Astrocyte of the cerebellum (primary cell): ENCODE data around the gene CLMN.
"Not testable (repeated sequence)": the region's sequence is repeated elsewhere in the genome, so short reads cannot be mapped to it uniquely, and the experiment has no call there.

Source experiments
- DNase-seq: peaks from one replicate; pipeline ENCODE4 v3.0.0-alpha.2; 2011; ENCODE audit warnings: low read depth
- H3K4me3 ChIP-seq: 2 replicates; pipeline ENCODE4 v1.5.1; 2011; ENCODE audit warnings: mild to moderate bottlenecking, low read depth, low read length, moderate library complexity
- CTCF ChIP-seq: IDR thresholded peaks from 2 replicates; pipeline ENCODE4 v1.5.1; 2012; ENCODE audit warnings: low read length, low read depth, moderate library complexity, mild to moderate bottlenecking; ENCODE audit errors: missing control alignments
- in situ Hi-C: cut with HindIII; loops from 2 replicates; pipeline ENCODE4 v1.10.0; 2017; ENCODE audit warnings: low sequenced_read_pairs

CLMN gene

GRCh38 chr14:95286645-95287044 is 33.1 kb downstream of the CLMN start:
- no peak overlapping the region for H3K4me3 ChIP-seq
- no peak for DNase-seq
- no peak for TF ChIP-seq CTCF
- in situ Hi-C loops = no loop called here

DNA sequence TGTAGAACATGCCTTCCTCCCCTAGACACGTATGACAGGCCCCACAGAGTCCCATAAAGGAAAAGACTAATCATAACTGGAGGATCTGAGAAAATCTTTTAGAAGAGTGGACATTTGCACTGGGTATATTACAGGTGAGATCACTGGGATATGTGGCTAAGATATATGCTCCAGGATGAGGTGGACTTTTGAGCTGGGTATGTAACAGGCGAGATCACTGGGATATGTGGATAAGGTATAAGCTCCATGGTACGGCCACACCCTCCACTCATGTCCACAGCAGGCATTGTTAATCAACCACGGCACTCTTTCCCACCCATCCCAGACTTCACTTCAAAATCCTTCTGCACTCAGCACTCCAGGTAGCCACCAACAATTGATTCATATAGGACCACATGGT is 34.1 kb downstream of the CLMN start:
- in situ Hi-C loops = no loop called here
- DNase-seq = no peak
- no peak overlapping the region for H3K4me3 ChIP-seq
- TF ChIP-seq CTCF = no peak

GRCh38 chr14:95283802-95284201 is 35.9 kb downstream of the CLMN start:
- DNase-seq, H3K4me3 ChIP-seq, in situ Hi-C loops: not testable (repeated sequence)

- in situ Hi-C loops, DNase-seq, H3K4me3 ChIP-seq: not testable (repeated sequence)
These were observed 36.7 kb downstream of the CLMN start for GRCh38 chr14:95282986-95283380.

GRCh38 chr14:95282354-95282985 is 37.2 kb downstream of the CLMN start:
- no peak for DNase-seq
- no peak for TF ChIP-seq CTCF
- no peak overlapping the region for H3K4me3 ChIP-seq
- in situ Hi-C loops = no loop called here

GRCh38 chr14:95281560-95282176 is 38.0 kb downstream of the CLMN start:
- in situ Hi-C loops = no loop called here
- DNase-seq = no peak
- H3K4me3 ChIP-seq = no peak overlapping the region
- no peak for TF ChIP-seq CTCF

DNA sequence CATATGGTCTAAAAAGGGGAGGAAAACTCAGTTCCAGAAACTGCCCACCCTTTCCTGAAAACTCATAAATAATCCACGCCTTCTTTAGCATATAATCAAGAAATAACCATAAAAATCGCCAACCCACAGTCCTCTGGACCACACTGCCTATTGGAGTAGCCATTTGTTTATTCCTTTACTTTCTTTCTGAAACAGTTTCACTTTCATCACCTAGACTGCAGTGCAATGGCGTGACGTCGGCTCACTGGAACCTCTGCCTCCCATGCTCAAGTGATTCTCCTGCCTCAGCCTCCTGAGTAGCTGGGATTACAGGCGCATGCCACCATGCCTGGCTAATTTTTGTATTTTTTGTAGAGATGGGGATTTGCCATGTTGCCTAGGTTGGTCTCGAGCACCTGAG is 44.2 kb downstream of the CLMN start:
- H3K4me3 ChIP-seq = no peak overlapping the region
- no peak for DNase-seq
- no peak for TF ChIP-seq CTCF
- in situ Hi-C loops = no loop called here
